Panc1 (cell line): Measurements from ENCODE around the gene FKBP1B.

Experiments
- CTCF ChIP-seq: fragments of 450-650 bp; IDR thresholded peaks from 2 replicates; pipeline ENCODE4 v1.5.1; 2017; ENCODE audit warnings: mild to moderate bottlenecking
- POLR2AphosphoS5 ChIP-seq: IDR thresholded peaks from 2 replicates; pipeline ENCODE4 v1.6.1; 2012; ENCODE audit warnings: mild to moderate bottlenecking, low read depth, low read length, moderate library complexity
- SIN3A ChIP-seq: IDR thresholded peaks from 2 replicates; pipeline ENCODE4 v1.6.1; 2012; ENCODE audit warnings: low read depth, mild to moderate bottlenecking, low read length, moderate library complexity, borderline replicate concordance; ENCODE audit not compliant: insufficient read depth
- TCF7L2 ChIP-seq: IDR thresholded peaks from 2 replicates; pipeline ENCODE4 v1.6.1; 2011; ENCODE audit warnings: mild to moderate bottlenecking, low read depth, low read length, inconsistent platforms
- TF ChIP-seq, protein P1 (sequence below), 2 experiments: IDR thresholded peaks; 2 replicates each; pipeline ENCODE4 v1.6.1; 2011 to 2012; ENCODE audit warnings: low read depth in 2 of 2, control low read depth in 1 of 2, low read length in 1 of 2, mild to moderate bottlenecking in 1 of 2, moderate library complexity in 1 of 2; ENCODE audit not compliant: insufficient read depth in 1 of 2

DNA sequence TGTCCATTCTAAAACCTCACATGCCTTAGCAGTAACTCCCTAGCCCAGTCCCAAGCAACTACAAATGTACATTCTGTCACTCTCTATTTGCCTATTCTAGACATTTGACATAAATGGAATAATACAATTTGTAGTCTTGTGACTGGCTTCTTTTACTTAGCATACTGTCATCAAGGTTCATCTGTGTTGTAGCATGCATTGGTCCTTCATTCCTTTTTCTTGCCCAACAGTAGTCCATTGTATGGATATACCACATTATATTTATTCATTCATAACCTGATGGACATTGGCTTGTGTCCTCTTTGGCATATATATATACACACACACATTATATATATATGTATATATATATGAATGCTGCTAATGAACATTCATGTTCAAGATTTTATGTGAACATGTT, 41.8 kb upstream of the FKBP1B start:
- TF ChIP-seq CTCF, result no peak
- TF ChIP-seq POLR2AphosphoS5, result no peak
- no peak for TF ChIP-seq TCF7L2
- TF ChIP-seq SIN3A, result no peak
- TF ChIP-seq, protein P1, sequence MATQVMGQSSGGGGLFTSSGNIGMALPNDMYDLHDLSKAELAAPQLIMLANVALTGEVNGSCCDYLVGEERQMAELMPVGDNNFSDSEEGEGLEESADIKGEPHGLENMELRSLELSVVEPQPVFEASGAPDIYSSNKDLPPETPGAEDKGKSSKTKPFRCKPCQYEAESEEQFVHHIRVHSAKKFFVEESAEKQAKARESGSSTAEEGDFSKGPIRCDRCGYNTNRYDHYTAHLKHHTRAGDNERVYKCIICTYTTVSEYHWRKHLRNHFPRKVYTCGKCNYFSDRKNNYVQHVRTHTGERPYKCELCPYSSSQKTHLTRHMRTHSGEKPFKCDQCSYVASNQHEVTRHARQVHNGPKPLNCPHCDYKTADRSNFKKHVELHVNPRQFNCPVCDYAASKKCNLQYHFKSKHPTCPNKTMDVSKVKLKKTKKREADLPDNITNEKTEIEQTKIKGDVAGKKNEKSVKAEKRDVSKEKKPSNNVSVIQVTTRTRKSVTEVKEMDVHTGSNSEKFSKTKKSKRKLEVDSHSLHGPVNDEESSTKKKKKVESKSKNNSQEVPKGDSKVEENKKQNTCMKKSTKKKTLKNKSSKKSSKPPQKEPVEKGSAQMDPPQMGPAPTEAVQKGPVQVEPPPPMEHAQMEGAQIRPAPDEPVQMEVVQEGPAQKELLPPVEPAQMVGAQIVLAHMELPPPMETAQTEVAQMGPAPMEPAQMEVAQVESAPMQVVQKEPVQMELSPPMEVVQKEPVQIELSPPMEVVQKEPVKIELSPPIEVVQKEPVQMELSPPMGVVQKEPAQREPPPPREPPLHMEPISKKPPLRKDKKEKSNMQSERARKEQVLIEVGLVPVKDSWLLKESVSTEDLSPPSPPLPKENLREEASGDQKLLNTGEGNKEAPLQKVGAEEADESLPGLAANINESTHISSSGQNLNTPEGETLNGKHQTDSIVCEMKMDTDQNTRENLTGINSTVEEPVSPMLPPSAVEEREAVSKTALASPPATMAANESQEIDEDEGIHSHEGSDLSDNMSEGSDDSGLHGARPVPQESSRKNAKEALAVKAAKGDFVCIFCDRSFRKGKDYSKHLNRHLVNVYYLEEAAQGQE (IDR thresholded peaks at IDR 0.05; ENCODE audit: insufficient read depth in 1 of 2, low read depth in 2 of 2, low read length in 1 of 2), result no peak
